ENCODE measurements around the gene SORL1. TPM values are rescaled to one million over a fixed set of nuclear protein-coding genes. Genes with fewer than 3 reads are reported as not detected.

The SORL1 gene
- total RNA-seq, 2 donors from 2014 or later, result 273 to 331 TPM

DNA sequence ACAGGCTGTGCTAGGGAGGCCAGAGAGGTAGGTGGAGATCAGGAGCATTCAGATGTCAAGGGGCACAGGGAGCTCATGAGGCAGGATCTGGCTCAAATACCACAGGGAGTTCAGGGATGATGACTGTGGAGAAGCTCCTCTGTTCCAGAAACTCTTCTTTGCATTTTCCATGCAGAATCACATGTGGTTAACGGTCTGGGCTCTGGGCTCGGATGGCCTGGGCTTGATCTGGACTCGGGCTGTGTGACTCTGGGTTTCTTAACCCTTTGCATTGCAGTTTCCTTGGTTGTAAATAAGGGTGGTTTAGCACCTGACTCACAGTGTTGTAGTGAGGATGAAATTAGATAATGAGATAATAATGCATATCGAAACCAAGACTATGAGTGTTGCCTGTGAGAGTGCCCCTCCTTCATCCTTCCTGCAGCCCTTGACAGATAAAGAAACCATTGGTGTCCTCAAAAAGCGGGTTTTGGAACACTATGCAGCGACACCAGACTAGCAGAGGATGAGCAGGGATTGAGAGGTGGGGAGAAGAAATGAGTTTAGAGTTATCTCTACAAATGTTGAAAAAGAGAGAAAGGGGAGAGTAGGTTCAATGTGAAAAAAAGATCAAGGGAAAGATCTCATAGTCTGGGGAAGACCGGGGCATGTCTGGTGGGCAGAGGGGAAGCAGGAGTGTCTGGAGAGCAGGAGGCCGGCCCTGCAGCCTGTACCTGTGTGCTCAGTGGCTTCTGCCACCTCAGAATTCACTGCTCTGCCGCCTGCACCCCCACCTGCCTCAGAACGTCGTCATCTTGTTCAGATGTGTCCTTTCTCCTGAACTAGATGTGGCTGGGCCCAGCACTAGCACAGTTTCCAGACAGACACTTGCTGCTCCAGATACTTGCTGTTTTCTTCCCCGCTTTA, 198.5 kb downstream of the SORL1 start:
- H3K27me3 Mint-ChIP-seq, result no peaks in the 10 kb centered on the region
- H3K27ac Mint-ChIP-seq, result peak overlapping the region; percentile 75
- H3K36me3 Mint-ChIP-seq (ENCODE audit: low read depth), result no peaks in the 10 kb centered on the region
- DNase-seq (no peak), ATAC-seq (peak; percentile 51)
- peak overlapping the region; percentile 85 for H3K4me3 Mint-ChIP-seq
- peaks cover 33% of the 10 kb centered on the region for H3K4me1 Mint-ChIP-seq
- no peaks in the 10 kb centered on the region for H3K9me3 ChIP-seq (ENCODE audit: control insufficient read depth, low read length, poor library complexity, severe bottlenecking)

DNA sequence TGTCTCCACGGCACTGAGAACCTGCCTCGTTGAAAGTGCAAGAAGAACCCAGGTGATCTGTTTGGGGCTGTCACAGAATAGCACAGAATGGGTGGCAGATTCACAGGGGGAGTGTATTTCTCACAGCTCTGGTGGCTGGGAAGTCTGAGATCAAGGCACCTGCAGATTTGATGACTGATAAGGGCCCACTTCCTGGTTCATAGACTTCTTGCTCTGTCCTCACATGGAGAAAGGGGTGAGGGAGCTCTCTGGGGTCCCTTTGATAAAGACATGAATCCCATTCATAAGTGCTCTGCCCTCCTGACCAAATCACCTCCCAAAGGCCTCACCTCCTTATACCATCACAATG, 199.1 kb downstream of the SORL1 start:
- Mint-ChIP-seq H3K27me3 (no peaks in the 10 kb centered on the region), H3K36me3 (ENCODE audit: low read depth) (no peaks in the 10 kb centered on the region), H3K4me1 (peaks cover 38% of the 10 kb centered on the region), H3K27ac (peak overlapping the region; percentile 75), H3K4me3 (peak overlapping the region; percentile 85)
- ATAC-seq (peak; percentile 26), DNase-seq (no peak)
- no peaks in the 10 kb centered on the region for H3K9me3 ChIP-seq (ENCODE audit: control insufficient read depth, low read length, poor library complexity, severe bottlenecking)

- ATAC-seq, result no peak
- Mint-ChIP-seq H3K27me3 (no peaks in the 10 kb centered on the region), H3K4me3 (no peak overlapping the region), H3K4me1 (peaks cover 39% of the 10 kb centered on the region), H3K36me3 (ENCODE audit: low read depth) (no peaks in the 10 kb centered on the region), H3K27ac (no peak overlapping the region)
- no peaks in the 10 kb centered on the region for H3K9me3 ChIP-seq (ENCODE audit: control insufficient read depth, low read length, poor library complexity, severe bottlenecking)
- DNase-seq, result no peak
Measured at GRCh38 chr11:121652971-121653370, 200.9 kb downstream of the SORL1 start.

DNA sequence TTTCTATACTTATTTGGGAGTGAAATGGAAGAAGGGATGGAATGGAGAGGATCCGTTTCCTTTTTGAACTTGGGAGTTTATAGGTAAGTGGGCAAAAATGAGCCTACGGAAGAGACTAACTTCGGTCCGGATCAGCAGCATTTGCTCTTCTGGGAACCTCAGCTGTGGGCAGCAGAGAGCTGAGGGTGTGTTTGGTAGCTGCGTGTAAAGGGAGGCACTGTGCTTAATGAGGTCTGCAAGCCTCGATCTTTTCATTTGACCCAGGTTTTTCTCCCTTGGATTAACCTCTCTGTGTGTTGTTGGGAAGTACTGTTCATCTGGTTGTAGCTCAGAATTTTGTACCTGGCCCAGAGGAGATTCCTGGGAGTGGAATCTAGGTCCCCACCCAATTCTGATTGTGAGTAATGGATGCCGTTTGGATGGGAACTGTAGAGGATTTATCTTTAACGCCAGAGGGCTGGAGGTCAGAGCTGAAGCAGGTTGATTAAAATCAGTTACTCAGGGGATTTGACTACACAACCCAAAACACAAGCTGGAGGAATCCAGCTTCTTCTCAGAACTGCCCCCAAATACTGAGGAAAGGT, 202.2 kb downstream of the SORL1 start:
- H3K27me3 Mint-ChIP-seq, result no peaks in the 10 kb centered on the region
- no peak overlapping the region for H3K27ac Mint-ChIP-seq
- no peaks in the 10 kb centered on the region for H3K9me3 ChIP-seq (ENCODE audit: control insufficient read depth, low read length, poor library complexity, severe bottlenecking)
- peaks cover 37% of the 10 kb centered on the region for H3K4me1 Mint-ChIP-seq
- no peak overlapping the region for H3K4me3 Mint-ChIP-seq
- ATAC-seq (no peak), DNase-seq (no peak)
- H3K36me3 Mint-ChIP-seq (ENCODE audit: low read depth), result no peaks in the 10 kb centered on the region

GRCh38 chr11:121654843-121655536, 202.9 kb downstream of the SORL1 start:
- Mint-ChIP-seq H3K27ac (peak overlapping the region; percentile 74), H3K4me3 (peak overlapping the region; percentile 93)
- no peak for DNase-seq

DNA sequence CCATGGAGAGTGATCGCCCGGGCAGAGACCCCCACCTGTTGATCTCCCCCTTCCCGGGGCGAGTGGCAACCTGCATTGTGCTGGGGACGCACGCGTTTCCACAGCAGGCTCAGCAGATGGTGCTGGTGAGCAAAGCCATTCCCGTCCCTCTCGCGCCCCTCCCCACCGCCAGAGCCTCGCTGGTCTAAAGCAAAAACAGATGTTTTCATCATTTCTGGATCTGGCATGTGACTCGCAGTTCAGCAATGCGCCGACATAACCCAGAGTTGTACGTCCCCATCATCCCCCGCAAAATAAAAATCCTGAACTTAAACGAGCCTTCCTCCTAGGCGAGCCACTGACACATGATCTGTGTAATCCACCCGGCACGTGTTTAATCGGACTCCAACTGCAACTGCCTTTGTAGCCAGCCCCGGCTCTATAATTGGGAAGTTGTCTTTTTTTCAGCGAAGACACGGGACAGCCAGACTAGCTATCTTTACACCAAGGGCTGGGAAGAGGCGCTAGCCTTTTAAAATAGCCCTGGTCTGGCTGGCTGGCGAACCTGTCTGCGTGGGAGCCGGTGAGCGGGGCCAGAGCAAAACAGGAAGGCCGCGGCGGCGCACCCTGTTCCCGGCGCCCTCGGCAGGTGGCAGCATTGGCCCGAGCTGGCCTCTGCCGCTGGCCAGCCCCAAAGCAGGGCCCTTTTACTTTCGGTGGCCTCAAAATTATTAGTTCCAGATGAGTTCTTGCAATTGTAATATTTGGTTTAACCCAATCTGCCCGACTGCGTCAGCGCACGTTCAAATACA, 203.6 kb downstream of the SORL1 start:
- peak overlapping the region; percentile 74 for H3K27ac Mint-ChIP-seq
- DNase-seq (peak; percentile 37 to 39 (median 37)), ATAC-seq (peak; percentile 86)
- H3K9me3 ChIP-seq (ENCODE audit: control insufficient read depth, low read length, poor library complexity, severe bottlenecking), result no peaks in the 10 kb centered on the region
- no peaks in the 10 kb centered on the region for H3K27me3 Mint-ChIP-seq
- peak overlapping the region; percentile 93 for H3K4me3 Mint-ChIP-seq
- peaks cover 25% of the 10 kb centered on the region for H3K4me1 Mint-ChIP-seq
- no peaks in the 10 kb centered on the region for H3K36me3 Mint-ChIP-seq (ENCODE audit: low read depth)

More at GRCh38 chr11:121654843-121655536, 202.9 kb downstream of the SORL1 start:
- ATAC-seq, result no peak
- no peaks in the 10 kb centered on the region for H3K27me3 Mint-ChIP-seq
- H3K36me3 Mint-ChIP-seq (ENCODE audit: low read depth), result no peaks in the 10 kb centered on the region
- no peaks in the 10 kb centered on the region for H3K9me3 ChIP-seq (ENCODE audit: control insufficient read depth, low read length, poor library complexity, severe bottlenecking)
- peaks cover 31% of the 10 kb centered on the region for H3K4me1 Mint-ChIP-seq

DNA sequence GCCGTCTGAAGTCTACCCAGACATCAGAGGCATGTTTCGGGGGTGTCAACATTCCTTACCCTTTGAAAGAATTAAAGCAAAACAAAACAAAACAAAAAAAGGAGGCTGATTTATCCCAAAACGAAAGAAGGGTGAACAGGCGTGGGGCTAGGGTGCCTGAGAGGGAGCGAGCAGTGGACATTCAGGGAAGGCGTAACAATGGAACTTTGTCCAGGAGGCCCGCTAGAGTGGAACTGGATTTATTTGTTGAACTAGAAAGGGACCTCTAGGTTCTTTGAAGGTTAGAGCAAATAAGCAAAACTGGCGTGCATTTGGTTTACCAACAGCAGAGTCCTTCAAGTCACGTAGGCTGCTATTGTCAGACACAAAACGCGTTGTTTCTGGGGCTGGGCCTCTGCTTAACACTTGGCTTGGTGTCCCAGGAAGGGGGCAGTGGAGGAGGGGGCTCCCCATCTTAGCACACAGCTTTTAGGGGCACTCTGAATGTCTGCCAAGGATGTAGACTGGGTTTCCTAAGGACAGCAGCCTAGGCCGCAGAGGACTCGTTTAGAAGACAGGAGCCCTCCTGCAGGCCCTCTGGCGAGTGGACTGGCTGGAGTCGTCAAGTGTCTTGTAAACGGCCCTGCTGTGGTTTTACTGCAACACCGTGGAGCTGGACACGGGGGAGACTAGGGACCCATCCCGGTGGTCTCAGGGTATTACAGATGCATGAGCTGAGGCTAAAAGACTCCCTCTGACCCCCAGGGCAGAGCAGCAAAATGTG, 204.4 kb downstream of the SORL1 start:
- DNase-seq, result no peak
- peak overlapping the region; percentile 93 for H3K4me3 Mint-ChIP-seq
- no peak for ATAC-seq
- no peaks in the 10 kb centered on the region for H3K27me3 Mint-ChIP-seq
- H3K9me3 ChIP-seq (ENCODE audit: control insufficient read depth, low read length, poor library complexity, severe bottlenecking), result no peaks in the 10 kb centered on the region
- H3K4me1 Mint-ChIP-seq, result peaks cover 19% of the 10 kb centered on the region
- no peaks in the 10 kb centered on the region for H3K36me3 Mint-ChIP-seq (ENCODE audit: low read depth)
- peak overlapping the region; percentile 74 for H3K27ac Mint-ChIP-seq

- DNase-seq (no peak), ATAC-seq (no peak)
- H3K9me3 ChIP-seq (ENCODE audit: control insufficient read depth, low read length, poor library complexity, severe bottlenecking), result no peaks in the 10 kb centered on the region
- no peaks in the 10 kb centered on the region for H3K36me3 Mint-ChIP-seq (ENCODE audit: low read depth)
- H3K4me3 Mint-ChIP-seq, result no peak overlapping the region
- peaks cover 15% of the 10 kb centered on the region for H3K4me1 Mint-ChIP-seq
- H3K27me3 Mint-ChIP-seq, result no peaks in the 10 kb centered on the region
- no peak overlapping the region for H3K27ac Mint-ChIP-seq
Measured at GRCh38 chr11:121657146-121657545, 205.0 kb downstream of the SORL1 start.

- ATAC-seq (no peak), DNase-seq (no peak)
- H3K27me3 Mint-ChIP-seq, result no peaks in the 10 kb centered on the region
- H3K9me3 ChIP-seq (ENCODE audit: control insufficient read depth, low read length, poor library complexity, severe bottlenecking), result no peaks in the 10 kb centered on the region
- H3K27ac Mint-ChIP-seq, result peak overlapping the region; percentile 14
- no peak overlapping the region for H3K4me3 Mint-ChIP-seq
- peaks cover 16% of the 10 kb centered on the region for H3K4me1 Mint-ChIP-seq
- peaks cover 4% of the 10 kb centered on the region for H3K36me3 Mint-ChIP-seq (ENCODE audit: low read depth)
Measured at GRCh38 chr11:121659811-121660210, 207.7 kb downstream of the SORL1 start.

DNA sequence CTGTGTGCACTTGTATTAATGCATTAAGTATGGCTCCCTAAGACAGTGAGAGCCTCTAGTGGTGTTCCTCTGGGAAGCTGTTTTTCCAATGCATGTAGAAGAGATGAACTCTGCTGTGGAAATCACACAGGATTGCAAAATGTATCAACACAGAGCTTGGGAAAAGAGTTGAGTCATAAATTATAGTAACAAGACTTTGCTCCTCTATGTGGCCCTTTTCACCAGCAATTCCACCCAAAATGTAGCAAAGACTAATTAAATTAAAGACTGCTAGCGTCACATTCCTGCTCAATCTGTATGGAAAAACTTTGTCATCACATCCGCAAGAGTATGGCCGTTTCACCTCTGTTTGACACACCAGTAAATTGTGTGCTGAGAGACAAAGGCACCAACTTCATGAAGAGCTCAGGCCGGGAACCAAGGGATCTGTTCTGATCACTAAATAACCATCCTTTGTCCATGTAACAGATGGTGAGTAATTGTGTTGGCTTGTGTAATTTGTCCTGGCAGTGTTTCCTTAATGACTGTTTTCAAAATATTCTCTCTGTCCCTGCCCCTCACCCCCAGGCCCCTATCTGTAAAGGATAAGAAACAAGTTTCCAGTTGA, 209.9 kb downstream of the SORL1 start:
- H3K36me3 Mint-ChIP-seq (ENCODE audit: low read depth), result peaks cover 4% of the 10 kb centered on the region
- no peak overlapping the region for H3K27ac Mint-ChIP-seq
- ATAC-seq (no peak), DNase-seq (no peak)
- H3K4me1 Mint-ChIP-seq, result peaks cover 4% of the 10 kb centered on the region
- no peaks in the 10 kb centered on the region for H3K9me3 ChIP-seq (ENCODE audit: control insufficient read depth, low read length, poor library complexity, severe bottlenecking)
- no peaks in the 10 kb centered on the region for H3K27me3 Mint-ChIP-seq
- no peak overlapping the region for H3K4me3 Mint-ChIP-seq

DNA sequence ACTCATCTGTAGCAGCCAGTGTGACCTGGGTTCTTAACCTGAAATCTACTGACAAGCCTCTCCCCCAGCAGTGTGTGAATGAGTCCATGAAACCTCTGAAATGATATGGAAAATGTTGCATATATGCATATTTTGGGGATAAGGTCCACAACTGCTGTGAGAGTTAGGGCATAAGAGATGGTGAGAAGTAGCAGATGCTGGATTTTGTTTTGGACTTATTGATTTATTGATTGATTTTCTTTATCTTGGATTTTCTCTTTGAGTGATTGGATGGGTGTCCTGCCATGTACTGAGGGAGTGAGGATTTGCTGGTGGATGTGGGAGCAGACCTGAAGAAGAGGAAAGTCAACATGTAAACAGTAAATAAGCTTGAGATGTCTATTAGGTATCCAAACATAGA, 212.0 kb downstream of the SORL1 start:
- H3K4me3 Mint-ChIP-seq, result no peak overlapping the region
- no peaks in the 10 kb centered on the region for H3K9me3 ChIP-seq (ENCODE audit: control insufficient read depth, low read length, poor library complexity, severe bottlenecking)
- peaks cover 4% of the 10 kb centered on the region for H3K36me3 Mint-ChIP-seq (ENCODE audit: low read depth)
- DNase-seq, result no peak
- ATAC-seq, result no peak
- no peaks in the 10 kb centered on the region for H3K27me3 Mint-ChIP-seq
- H3K4me1 Mint-ChIP-seq, result peaks cover 4% of the 10 kb centered on the region
- no peak overlapping the region for H3K27ac Mint-ChIP-seq

GRCh38 chr11:121665206-121665838, 213.2 kb downstream of the SORL1 start:
- no peak for ATAC-seq
- Mint-ChIP-seq H3K4me3 (no peak overlapping the region), H3K27ac (no peak overlapping the region), H3K36me3 (ENCODE audit: low read depth) (peaks cover 4% of the 10 kb centered on the region), H3K27me3 (no peaks in the 10 kb centered on the region), H3K4me1 (peaks cover 3% of the 10 kb centered on the region)
- H3K9me3 ChIP-seq (ENCODE audit: control insufficient read depth, low read length, poor library complexity, severe bottlenecking), result no peaks in the 10 kb centered on the region
- DNase-seq, result no peak

All from T-helper 17 cell (primary cell).